Keratinocyte (primary cell): ENCODE results near the gene SMIM33.
"Not testable (repeated sequence)": the region's sequence is repeated elsewhere in the genome, so short reads cannot be mapped to it uniquely, and the experiment has no call there.

Source experiments
- CTCF ChIP-seq, 3 experiments: IDR thresholded peaks in 1 of 3; conservative IDR thresholded peaks in 1 of 3; optimal IDR thresholded peaks in 1 of 3; 2 replicates in 2 of 3; 3 replicates in 1 of 3; pipeline versions ENCODE3 to v1.5.1; 2011; ENCODE audit warnings: low read length in 3 of 3, mild to moderate bottlenecking in 3 of 3, moderate library complexity in 2 of 3, control low read depth in 1 of 3, inconsistent platforms in 1 of 3; ENCODE audit not compliant: insufficient read depth in 2 of 3; ENCODE audit errors: extremely low read depth in 1 of 3
- EZH2 ChIP-seq: IDR thresholded peaks from one replicate; pipeline ENCODE4 v1.6.1; 2012; ENCODE audit warnings: inconsistent platforms, mild to moderate bottlenecking, low read length, moderate library complexity

- TF ChIP-seq CTCF (optimal IDR thresholded peaks at IDR 0.05 in 1 of 3, IDR thresholded peaks at IDR 0.05 in 1 of 3, conservative IDR thresholded peaks at IDR 0.05 in 1 of 3; ENCODE audit: extremely low read depth in 1 of 3, insufficient read depth in 2 of 3, low read length in 3 of 3); EZH2: not testable (repeated sequence)
Measured at GRCh38 chr5:139482890-139483208, 12.0 kb downstream of the SMIM33 start.
